ENCODE data around the gene MYH7.

DNA sequence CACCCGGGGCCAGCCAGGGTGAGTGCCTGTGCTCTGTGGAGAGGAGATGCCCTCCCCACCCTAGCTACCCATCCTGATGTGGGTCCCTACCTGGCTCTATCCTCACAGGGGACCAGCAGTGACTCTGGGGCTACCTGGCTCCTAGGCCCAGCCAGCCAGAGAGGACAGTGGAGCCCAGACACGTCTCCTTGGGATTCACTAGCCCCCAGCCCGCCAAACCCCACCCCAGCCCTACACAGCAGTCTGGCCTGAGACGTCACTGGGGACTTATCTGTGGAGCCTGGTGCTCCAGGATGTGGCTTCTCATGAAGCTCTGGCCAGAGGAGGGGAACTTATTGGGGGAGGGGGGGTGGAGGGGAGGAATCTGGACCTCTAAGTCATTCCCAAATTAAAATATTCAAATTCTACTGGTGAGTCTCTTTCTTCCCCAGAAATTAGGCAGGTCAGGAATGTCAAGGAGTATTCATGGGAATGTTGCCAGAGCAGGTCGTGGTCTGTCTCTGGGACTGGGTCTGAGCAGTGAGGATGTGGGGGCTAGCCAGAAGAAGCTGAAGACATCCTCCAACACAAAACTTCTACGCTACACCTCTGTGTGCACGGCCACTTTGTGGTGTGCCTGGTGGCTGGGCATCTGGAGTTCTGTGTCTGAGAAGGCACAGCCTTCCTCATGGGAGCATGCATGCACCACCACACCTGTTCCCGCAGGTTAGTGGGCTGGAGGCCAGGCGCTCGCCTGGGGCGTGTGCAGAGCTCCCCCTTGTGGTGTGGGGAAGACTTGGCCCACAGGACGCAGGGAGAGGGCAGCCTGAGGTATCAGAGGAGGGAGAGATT is 55.9 kb downstream of the MYH7 start:
- TF ChIP-seq, protein P1, sequence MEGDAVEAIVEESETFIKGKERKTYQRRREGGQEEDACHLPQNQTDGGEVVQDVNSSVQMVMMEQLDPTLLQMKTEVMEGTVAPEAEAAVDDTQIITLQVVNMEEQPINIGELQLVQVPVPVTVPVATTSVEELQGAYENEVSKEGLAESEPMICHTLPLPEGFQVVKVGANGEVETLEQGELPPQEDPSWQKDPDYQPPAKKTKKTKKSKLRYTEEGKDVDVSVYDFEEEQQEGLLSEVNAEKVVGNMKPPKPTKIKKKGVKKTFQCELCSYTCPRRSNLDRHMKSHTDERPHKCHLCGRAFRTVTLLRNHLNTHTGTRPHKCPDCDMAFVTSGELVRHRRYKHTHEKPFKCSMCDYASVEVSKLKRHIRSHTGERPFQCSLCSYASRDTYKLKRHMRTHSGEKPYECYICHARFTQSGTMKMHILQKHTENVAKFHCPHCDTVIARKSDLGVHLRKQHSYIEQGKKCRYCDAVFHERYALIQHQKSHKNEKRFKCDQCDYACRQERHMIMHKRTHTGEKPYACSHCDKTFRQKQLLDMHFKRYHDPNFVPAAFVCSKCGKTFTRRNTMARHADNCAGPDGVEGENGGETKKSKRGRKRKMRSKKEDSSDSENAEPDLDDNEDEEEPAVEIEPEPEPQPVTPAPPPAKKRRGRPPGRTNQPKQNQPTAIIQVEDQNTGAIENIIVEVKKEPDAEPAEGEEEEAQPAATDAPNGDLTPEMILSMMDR (IDR thresholded peaks at IDR 0.05), result peak; percentile 78 to 93 (median 86)
- TF ChIP-seq EP300 (IDR thresholded peaks at IDR 0.05) (no peak), POLR2AphosphoS5 (IDR thresholded peaks at IDR 0.05) (no peak), POLR2A (IDR thresholded peaks at IDR 0.05) (no peak)
